GM19468 (cell line): ENCODE results near the gene CCT3.

Source experiments
- ATAC-seq: cut with Tn5 transposase; IDR thresholded peaks from one replicate; pipeline ENCODE4 v1.9.1; 2021; ENCODE audit warnings: mild to moderate bottlenecking, moderate library complexity, moderate number of reproducible peaks; ENCODE audit not compliant: unreplicated experiment; ENCODE audit errors: extremely low read depth

The CCT3 gene

GRCh38 chr1:156282479-156283222 lies 55.4 kb downstream of the CCT3 start, which contains the start of gene SMG5:
Gene SMG5, minus strand, starts transcription at chr1:156282825. Its CDS starts 145 bp downstream, at chr1:156282680.
- peak; percentile 66 for ATAC-seq

GRCh38 chr1:156281693-156282478 lies 56.2 kb downstream of the CCT3 start:
- no peak for ATAC-seq

GRCh38 chr1:156281281-156281680 lies 56.8 kb downstream of the CCT3 start:
- no peak for ATAC-seq

GRCh38 chr1:156279837-156280236 lies 58.3 kb downstream of the CCT3 start:
- no peak for ATAC-seq

- ATAC-seq, result no peak
Measured at GRCh38 chr1:156276966-156277381, 61.1 kb downstream of the CCT3 start.

GRCh38 chr1:156276532-156276931 lies 61.6 kb downstream of the CCT3 start:
- no peak for ATAC-seq

- no peak for ATAC-seq
Measured at GRCh38 chr1:156270314-156270713, 67.8 kb downstream of the CCT3 start.

GRCh38 chr1:156268336-156268735 lies 69.8 kb downstream of the CCT3 start:
- ATAC-seq, result no peak

- ATAC-seq, result no peak
Measured at GRCh38 chr1:156266051-156266450, 72.0 kb downstream of the CCT3 start.

GRCh38 chr1:156263288-156263655 lies 74.8 kb downstream of the CCT3 start:
- ATAC-seq, result no peak

GRCh38 chr1:156262461-156263287 lies 75.4 kb downstream of the CCT3 start:
- ATAC-seq, result no peak

GRCh38 chr1:156260896-156261295 lies 77.2 kb downstream of the CCT3 start:
- no peak for ATAC-seq

GRCh38 chr1:156259805-156260204 lies 78.3 kb downstream of the CCT3 start:
- ATAC-seq, result no peak
